Smooth muscle cell (in vitro differentiated cells): Measurements from ENCODE around the gene HECA. TPM values are rescaled to one million over a fixed set of nuclear protein-coding genes. Genes with fewer than 3 reads are reported as not detected.
"Not testable (repeated sequence)": the region's sequence is repeated elsewhere in the genome, so short reads cannot be mapped to it uniquely, and the experiment has no call there.

Experiments
- DNase-seq: peaks from one replicate; lab custom pipeline; 2025; ENCODE audit not compliant: unreplicated experiment; lab: John Stamatoyannopoulos, UW
- H2AFZ ChIP-seq: fragments of 200-600 bp; sonication (generic); 2 replicates; pipeline ENCODE4 v1.6.0; 2016; ENCODE audit warnings: antibody characterized with exemption, low read depth, mild to moderate bottlenecking
- H3F3A ChIP-seq: fragments of 200-600 bp; sonication (generic); 2 replicates; pipeline ENCODE4 v1.6.0; 2017; ENCODE audit warnings: antibody characterized with exemption, low read depth
- H3K27ac ChIP-seq: fragments of 200-600 bp; sonication (generic); 2 replicates; pipeline ENCODE4 v1.5.1; 2016; ENCODE audit warnings: low read depth, mild to moderate bottlenecking
- H3K27me3 ChIP-seq: fragments of 200-600 bp; sonication (generic); 2 replicates; pipeline ENCODE4 v1.6.1; 2016; ENCODE audit warnings: low read depth, mild to moderate bottlenecking
- H3K36me3 ChIP-seq: fragments of 200-600 bp; sonication (generic); 2 replicates; pipeline ENCODE4 v1.5.1; 2016; ENCODE audit warnings: low read depth
- H3K4me1 ChIP-seq: fragments of 200-600 bp; sonication (generic); 2 replicates; pipeline ENCODE4 v1.5.1; 2016; ENCODE audit warnings: low read depth
- H3K4me2 ChIP-seq: fragments of 200-600 bp; sonication (generic); 2 replicates; pipeline ENCODE4 v1.6.0; 2016; ENCODE audit warnings: mild to moderate bottlenecking
- H3K4me3 ChIP-seq: fragments of 200-600 bp; sonication (generic); 2 replicates; pipeline ENCODE4 v1.5.1; 2016; ENCODE audit warnings: mild to moderate bottlenecking
- H3K79me2 ChIP-seq: fragments of 200-600 bp; sonication (generic); 2 replicates; pipeline ENCODE4 v1.6.0; 2016; ENCODE audit warnings: low read depth, mild to moderate bottlenecking
- H3K9ac ChIP-seq: fragments of 200-600 bp; sonication (generic); 2 replicates; pipeline ENCODE4 v1.6.0; 2016; ENCODE audit warnings: low read depth
- H3K9me3 ChIP-seq: fragments of 200-600 bp; sonication (generic); replicated peaks from 2 replicates; pipeline ENCODE4 v1.5.1; 2016; ENCODE audit warnings: low read depth
- H4K20me1 ChIP-seq: fragments of 200-600 bp; sonication (generic); 2 replicates; pipeline ENCODE4 v1.6.0; 2016; ENCODE audit warnings: low read depth
- WGBS: methylation state at CpG from one replicate; pipeline ENCODE4 v1.1.7; 2016; ENCODE audit warnings: low lambda C conversion rate; 5-methylcytosine and 5-hydroxymethylcytosine counted together
- polyA plus RNA-seq: library from polyadenylated mRNA; unstranded; fragments of >200 nt; fragmentation: Nextera tagmentation; extraction: Ambion mirVana; gene quantifications from 2 replicates; pipeline ENCODE4 v1.2.1, GENCODE V29; 2016
- total RNA-seq: library from RNA; depleted of rRNA; stranded (reverse); fragments of >200 nt; gene quantifications from 2 replicates; pipeline ENCODE4 v1.2.3, GENCODE V29; 2014
- TF ChIP-seq, protein P1 (sequence below): fragments of 200-600 bp; sonication (generic); IDR thresholded peaks from 2 replicates; pipeline ENCODE4 v1.5.1; 2017; ENCODE audit warnings: borderline replicate concordance, mild to moderate bottlenecking, antibody characterized with exemption; ENCODE audit not compliant: insufficient read depth, poor library complexity, severe bottlenecking

HECA gene
- total and polyA plus RNA-seq, 2 experiments from 2014 or later: 7.7 to 19.7 TPM

DNA sequence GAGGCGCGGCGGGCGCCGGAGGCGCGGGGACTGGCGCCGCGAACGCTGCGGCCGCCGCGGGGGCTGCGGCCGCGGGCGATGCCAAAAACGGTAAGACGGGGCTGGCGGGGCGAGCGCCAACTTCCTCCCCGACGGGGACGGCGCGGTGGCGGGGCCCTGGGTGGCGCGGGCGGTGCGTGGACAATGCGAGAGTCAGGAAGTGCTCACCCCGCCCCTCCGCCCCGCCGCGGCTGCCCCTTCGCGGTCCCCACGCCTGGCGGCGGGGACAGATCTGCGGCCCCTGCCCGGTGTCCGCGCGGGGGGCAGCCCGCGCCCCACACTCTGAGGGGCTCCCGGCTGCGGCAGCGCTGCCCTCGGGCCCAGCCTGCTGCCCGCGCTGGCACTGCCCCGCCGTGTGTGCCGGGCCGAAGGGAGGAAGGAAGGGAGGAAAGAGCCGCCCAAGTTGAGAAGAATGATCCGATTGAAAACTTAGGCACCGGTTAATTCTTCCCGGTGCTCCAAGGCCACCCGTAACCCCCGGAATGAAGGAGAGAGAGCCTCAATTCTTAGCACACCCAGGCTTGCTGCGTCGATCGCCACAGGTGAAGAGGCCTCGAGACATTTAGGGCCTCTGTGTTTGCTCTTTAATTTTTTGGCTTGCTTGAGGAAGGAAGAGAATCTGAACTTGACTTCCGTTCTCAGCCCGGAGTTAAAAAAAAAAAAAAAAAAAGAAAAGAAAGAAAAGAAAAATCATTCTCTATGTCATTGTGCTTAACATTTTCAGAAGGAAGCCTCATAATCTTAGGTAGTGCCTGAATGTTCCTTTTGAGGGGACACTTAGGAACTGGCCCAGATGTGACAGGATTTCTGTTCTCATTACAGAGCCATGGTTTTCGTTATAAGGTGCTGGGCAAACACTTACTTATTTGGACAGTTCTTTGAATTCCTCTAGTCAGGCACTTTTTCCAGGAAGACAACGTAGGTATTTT lies 982 bp downstream of the HECA start:
- WGBS: 2% methylated on average over 44 of the region's 76 CpGs
- Histone ChIP-seq H2AFZ (peak overlapping the region; percentile 99), H3K36me3 (no peaks in the 10 kb centered on the region), H3K4me2 (peak overlapping the region; percentile 100), H3F3A (peaks cover 19% of the 10 kb centered on the region), H3K4me3 (peak overlapping the region; percentile 95), H3K4me1 (peaks cover 14% of the 10 kb centered on the region), H3K27me3 (no peaks in the 10 kb centered on the region), H3K27ac (peak overlapping the region; percentile 69), H3K9ac (peak overlapping the region; percentile 89), H4K20me1 (peaks cover 35% of the 10 kb centered on the region), H3K9me3 (no peaks in the 10 kb centered on the region), H3K79me2 (peaks cover 46% of the 10 kb centered on the region)
- TF ChIP-seq, protein P1, sequence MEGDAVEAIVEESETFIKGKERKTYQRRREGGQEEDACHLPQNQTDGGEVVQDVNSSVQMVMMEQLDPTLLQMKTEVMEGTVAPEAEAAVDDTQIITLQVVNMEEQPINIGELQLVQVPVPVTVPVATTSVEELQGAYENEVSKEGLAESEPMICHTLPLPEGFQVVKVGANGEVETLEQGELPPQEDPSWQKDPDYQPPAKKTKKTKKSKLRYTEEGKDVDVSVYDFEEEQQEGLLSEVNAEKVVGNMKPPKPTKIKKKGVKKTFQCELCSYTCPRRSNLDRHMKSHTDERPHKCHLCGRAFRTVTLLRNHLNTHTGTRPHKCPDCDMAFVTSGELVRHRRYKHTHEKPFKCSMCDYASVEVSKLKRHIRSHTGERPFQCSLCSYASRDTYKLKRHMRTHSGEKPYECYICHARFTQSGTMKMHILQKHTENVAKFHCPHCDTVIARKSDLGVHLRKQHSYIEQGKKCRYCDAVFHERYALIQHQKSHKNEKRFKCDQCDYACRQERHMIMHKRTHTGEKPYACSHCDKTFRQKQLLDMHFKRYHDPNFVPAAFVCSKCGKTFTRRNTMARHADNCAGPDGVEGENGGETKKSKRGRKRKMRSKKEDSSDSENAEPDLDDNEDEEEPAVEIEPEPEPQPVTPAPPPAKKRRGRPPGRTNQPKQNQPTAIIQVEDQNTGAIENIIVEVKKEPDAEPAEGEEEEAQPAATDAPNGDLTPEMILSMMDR: no peak
- DNase-seq: peak; percentile 21

DNA sequence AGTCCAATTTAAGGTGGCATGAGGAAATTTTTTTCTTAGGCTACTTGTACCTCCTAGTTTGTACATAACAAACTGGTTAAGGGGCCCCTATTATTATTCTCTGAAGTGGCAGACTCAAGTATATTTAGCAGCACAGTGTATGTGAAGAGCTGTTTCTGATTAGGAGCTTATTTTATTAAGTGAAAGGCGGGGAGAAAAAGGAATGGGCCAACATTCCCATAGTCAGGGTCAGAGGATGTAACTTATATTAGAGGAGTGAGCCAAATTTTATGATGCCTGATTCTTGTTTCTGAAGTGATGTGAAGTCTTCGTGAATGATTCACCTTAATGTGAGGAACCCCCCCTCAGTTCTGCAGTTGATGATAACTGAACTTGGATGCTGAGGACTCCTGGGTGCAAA lies 2.8 kb downstream of the HECA start:
- Histone ChIP-seq H3K36me3 (no peaks in the 10 kb centered on the region), H3K4me3 (no peak overlapping the region), H3K4me1 (peaks cover 14% of the 10 kb centered on the region), H3K79me2 (peaks cover 61% of the 10 kb centered on the region), H2AFZ (no peak overlapping the region), H3K27me3 (no peaks in the 10 kb centered on the region), H3F3A (peaks cover 19% of the 10 kb centered on the region), H3K9me3 (no peaks in the 10 kb centered on the region), H3K27ac (no peak overlapping the region), H3K9ac (no peak overlapping the region), H3K4me2 (peak overlapping the region; percentile 100), H4K20me1 (peaks cover 47% of the 10 kb centered on the region)
- 59% methylated on average over 2 of the region's 2 CpGs for WGBS
- no peak for DNase-seq
- TF ChIP-seq, protein P1: no peak

DNA sequence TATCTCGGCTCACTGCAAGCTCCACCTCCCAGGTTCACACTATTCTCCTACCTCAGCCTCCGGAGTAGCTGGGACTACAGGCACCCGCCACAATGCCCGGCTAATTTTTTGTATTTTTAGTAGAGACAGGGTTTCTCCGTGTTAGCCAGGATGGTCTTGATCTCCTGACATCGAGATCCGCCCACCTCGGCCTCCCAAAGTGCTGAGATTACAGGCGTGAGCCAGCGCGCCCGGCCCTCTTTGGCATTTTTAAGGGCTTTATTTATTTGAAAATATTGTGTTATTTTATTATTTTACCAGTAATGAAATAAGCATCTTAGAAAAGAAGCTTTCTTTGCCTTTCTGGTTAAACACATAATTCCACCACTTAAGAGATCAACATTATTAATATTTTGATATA lies 6.0 kb downstream of the HECA start:
- not testable (repeated sequence) for DNase-seq, H3K27me3 ChIP-seq, H3K9ac ChIP-seq, H3K36me3 ChIP-seq, H2AFZ ChIP-seq, H3K4me3 ChIP-seq, H3F3A ChIP-seq, H3K9me3 ChIP-seq, H3K4me2 ChIP-seq, H3K27ac ChIP-seq
- Histone ChIP-seq H3K4me1 (peaks cover 23% of the 10 kb centered on the region), H3K79me2 (peaks cover 91% of the 10 kb centered on the region), H4K20me1 (peaks cover 76% of the 10 kb centered on the region)
- WGBS: 91% methylated on average over 12 of the region's 12 CpGs

DNA sequence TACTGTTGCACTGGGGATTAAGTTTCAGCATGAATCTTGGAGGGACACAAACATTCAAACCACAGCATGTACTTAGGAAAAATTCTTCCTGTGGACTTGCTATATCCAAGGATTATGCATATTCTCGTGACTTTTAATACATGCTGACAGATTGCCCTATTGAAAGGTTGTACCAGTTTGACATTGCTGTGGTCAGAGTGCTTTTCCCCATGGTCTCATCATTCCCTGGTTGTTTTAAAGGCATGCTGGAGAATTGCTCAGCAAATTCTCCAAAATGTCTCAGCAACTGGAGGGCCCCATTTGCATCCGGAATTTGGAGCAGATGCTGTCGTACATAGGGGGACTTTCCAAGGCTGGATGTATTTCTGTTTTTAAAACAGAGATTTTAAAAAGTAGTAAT lies 7.4 kb downstream of the HECA start:
- Histone ChIP-seq H3K4me1 (peaks cover 9% of the 10 kb centered on the region), H3K4me2 (no peak overlapping the region), H3K27ac (no peak overlapping the region), H3K9me3 (no peaks in the 10 kb centered on the region), H3K79me2 (peaks cover 95% of the 10 kb centered on the region), H3K27me3 (no peaks in the 10 kb centered on the region), H3K9ac (no peak overlapping the region), H2AFZ (no peak overlapping the region), H3K4me3 (no peak overlapping the region), H3K36me3 (no peaks in the 10 kb centered on the region), H3F3A (no peaks in the 10 kb centered on the region), H4K20me1 (peaks cover 81% of the 10 kb centered on the region)
- 84% methylated on average over 3 of the region's 3 CpGs for WGBS
- DNase-seq: no peak
- TF ChIP-seq, protein P1: no peak
